Activated naive CD8-positive, alpha-beta T cell treated with anti-CD3 and anti-CD28 coated beads, Interleukin-2, amount 50 U/mL, for 16 hours (primary cell): ENCODE data around the gene CCDC12.

Experiments
- DNase-seq: peaks from one replicate; pipeline ENCODE4 v3.0.0-alpha.2; 2020; ENCODE audit warnings: low read depth, low spot score

Gene CCDC12

DNA sequence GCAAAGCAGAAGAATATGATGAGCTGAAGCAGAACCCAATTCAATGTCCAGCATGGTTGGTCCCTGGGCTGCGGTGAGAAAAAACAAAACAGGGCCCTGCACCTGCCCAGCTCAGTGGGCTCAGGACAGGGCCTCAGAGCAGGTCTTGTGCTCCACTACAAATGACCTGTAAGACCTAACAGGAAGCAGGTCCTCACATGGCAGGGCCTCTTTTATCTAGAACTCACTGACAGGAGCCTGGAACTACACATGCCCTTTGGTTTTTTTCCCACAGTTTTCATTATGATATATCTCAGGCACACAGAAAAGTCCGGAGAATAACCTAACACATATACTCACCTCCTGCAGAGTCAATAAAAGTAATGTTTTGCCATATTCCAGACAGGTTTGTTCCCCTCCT lies 38.4 kb downstream of the CCDC12 start:
- no peak for DNase-seq

DNA sequence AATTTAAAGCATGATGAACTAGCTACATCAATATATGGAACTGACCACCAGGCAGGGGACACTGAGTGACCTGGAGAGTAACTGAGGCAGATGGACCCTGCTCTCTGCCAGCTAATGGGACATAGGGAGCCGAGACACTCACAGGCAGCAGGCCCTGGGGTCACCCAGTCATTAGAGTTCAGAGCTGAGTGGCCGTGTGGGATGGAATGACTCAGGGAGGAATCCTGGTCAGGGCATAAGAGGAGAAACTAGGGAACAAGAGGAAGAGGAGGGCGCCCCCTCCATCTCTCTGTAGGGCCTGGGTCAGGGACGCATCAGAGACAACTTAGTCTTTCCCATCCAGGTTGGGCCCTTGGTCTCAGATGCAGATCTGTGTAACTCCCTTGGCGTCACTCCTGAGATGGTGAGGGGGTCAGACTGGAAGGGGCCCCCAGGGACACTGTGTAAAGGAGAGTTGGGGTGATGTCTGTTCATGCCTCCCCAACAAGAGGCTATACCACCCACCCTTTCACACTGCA lies 39.8 kb downstream of the CCDC12 start:
- DNase-seq = no peak

DNA sequence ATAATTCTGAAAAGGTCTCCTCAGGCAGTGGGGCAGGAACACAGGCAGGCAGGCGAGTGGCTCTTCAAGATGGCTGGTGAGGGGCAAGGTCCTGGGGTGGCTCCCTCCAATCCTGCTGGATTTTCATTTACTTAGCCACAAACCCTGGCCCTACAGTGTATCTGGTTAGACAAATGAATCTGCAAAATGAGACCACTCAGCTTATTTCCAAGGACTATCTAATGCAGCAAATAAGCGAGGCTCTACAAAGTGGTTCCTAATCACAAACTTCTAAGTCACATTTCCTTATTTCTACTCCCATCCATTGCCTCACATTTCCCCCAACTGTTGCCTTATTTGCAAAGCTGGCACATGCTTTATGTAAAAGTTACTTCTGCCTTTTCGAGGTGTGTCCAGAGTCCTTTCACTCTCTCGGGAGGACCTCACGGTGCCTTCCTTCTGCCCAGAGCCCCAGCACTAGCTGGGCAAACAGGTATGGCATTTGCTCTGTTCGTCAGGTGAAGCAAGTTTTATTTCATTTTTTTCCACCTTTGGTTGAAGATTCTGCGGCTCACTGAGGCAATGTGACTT lies 40.5 kb downstream of the CCDC12 start:
- DNase-seq = no peak

DNA sequence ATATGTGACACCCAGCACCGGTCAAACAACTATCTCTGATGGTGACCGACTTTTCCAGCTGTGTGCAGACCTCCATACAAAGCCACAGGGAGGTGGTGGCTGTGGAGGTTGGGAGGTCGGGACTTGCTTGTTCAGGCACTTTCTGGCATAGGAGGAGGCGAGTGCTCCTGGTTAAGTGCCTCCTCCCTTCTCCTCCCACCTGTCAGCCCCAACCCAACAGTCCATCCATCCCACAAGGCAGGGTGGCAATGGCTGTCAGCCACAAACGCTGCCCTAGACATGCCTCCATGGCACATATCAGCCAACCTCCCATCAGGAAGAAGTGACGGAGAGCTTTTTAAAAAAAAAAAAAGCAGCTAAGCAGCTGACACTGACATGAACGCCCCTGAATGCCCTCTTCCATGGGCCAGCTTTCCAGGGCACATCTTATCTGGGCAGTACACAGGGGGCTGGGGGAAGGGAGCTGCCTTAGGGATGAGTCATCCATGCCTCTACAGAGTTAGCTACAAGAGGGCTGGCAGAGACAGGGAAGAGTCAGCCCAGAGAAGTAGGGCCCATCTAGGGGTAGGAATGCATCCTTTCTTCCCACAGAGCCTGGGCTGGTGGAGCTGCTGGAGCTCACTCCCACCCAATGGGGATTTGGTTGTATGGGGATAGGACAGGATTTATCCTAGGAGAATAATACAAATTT lies 41.2 kb downstream of the CCDC12 start:
- DNase-seq = no peak

DNA sequence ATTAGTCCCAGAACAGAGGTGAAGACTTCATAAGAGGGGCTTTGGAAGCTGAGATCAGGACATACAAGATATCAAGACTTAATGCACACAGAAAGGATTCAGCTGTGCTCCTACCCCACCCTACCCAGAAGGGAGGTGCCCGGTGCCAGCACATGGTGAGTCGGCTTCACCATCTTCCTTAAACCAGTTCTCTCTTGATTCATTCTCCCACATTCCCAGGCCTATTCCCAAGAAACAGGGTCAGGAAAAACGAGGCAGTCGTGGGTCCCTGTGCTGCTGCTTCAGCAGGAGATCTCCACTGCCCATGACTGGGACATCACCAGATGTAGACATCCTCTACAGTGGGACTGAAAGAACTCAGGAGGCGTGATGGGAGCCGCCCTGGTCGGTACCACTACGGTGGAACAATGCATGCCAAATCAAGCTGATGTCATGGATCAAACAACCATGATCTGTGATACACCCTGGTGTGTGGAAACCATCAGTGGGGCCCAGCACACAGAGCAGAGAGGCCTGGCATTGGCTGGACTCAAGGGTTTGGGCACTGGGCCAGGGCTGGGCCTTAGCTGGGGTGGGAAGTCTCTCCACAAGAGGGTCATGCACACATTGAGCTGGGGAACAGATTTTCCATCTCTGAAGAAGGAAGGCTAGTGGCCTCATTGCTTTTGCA lies 41.9 kb downstream of the CCDC12 start:
- DNase-seq = no peak

DNA sequence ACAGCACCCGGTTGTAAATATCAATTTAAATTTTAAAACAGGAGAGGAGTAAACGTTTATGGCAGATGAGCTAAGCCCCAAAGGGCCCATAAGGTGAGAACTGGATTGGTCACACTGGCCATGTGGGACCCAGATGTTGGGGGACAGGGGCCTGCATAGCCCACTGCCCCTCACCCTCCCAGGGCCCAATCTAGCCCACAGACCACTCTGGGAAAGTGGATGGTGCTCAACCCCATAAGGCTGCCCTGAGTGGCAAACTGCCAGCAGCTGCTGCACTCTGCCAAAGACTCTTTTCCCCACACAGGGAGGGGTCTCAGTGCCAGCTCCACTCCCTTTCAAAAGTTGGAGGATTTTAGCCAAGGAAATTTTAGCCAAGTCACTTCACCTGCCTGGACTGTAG lies 42.5 kb downstream of the CCDC12 start:
- no peak for DNase-seq

DNA sequence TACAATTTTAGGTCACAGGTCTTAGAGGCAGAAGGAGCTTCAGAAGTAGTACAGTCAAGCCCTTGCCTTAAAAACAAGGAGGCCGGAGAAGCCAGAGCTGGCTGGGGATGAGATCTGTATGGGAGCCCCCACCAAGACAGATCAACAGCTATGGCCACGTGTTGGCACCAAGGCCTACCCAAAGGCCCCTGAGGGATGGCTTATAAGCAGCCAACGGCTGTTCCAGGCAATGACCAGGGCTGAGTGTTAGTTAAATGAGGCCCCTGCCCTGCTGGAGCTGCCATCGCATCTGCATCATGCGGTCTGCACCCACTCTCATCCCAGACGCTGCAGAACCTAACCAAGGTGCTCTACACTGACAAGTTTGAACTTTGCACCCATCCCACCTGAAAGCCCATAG lies 43.3 kb downstream of the CCDC12 start:
- DNase-seq = no peak

DNA sequence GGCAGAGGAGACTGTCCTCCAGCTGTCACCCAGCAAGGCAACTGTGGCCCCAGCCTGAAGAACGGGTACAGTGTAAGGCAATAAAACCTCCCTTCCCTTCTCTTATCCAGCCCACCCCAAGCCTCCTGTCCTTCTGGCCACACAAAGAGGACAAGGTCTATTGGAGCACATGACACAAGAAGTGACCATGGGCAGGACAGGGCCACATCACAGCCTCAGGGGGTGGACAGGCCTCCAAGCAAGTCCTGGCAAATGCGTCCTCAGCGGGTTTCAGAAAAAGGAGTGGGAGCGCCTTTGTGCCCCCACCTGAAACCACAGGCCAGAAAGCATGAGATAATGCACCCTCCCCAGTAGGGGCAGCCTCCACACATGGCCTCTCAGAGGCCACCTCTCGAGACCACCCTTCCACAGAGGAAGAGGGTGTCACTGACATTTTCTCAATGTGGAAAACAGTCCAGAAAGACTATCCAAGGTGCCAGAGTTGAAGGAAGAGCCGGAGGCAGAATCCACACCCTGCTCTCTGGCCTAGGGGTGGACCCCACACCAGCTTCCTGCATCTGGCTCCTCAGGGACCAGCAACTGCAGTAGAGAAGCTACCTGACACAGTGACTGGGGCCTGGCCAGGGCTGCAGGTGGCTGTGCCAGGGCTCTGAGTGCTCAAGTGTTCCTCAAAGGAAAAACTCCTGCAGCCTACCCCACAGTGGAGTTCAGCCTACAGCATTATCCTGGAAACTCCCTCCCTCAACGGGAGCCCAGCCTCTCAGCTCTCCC lies 43.9 kb downstream of the CCDC12 start:
- DNase-seq = no peak

DNA sequence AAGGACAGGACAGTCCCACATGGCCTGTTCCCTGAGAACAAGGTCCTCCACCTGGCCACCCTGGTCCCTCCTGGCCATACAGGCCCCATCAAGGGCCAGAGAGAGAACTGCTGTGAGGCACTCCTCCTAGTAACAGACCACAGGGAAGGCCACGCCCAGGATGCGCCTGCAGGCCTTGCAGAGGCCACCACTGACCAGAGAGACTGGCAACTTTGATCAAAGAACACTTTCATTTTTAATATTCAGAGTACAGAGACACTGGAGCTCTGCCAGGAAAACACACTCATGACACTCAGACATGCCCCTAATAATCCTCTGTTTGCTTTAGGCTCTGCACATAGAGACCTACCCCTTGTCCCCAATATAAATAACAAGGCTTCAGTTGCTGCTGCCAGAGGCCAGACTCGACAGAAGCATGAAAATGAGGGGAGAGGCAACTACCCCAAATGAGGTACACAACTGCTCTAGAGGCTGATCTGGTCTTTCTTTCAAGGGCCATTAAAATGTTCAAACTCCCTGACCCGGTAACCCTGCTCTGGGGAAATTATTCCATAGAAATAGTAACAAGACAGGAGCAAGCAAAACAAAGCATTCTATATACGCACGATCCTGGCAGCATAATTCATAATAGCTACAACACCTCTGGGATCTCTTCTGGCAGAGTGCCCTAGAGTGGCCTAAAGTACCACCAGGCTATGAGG lies 44.8 kb downstream of the CCDC12 start:
- no peak for DNase-seq

DNA sequence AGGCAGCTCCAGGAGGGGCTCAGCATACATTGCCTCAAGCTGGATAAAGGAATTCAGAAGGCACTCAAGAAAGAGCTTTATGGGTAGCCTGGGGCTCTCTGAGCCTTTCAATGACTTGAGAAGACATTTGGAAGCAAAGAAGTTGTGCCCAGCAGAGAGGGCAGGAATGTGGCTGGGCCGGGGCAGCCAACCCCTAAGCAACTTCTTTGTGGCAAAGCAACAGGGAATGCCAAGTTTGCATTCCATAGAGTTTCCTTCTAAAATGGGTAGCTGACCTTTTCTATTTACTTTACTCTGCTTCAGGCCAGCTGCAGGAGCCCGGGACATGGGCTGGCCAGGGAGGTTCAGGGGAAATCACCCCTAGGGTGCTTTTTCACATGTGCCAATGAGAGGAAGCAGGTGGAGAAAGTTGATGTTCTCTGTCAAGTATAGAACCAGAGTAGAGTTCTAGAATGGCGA lies 45.6 kb downstream of the CCDC12 start:
- DNase-seq = no peak

DNA sequence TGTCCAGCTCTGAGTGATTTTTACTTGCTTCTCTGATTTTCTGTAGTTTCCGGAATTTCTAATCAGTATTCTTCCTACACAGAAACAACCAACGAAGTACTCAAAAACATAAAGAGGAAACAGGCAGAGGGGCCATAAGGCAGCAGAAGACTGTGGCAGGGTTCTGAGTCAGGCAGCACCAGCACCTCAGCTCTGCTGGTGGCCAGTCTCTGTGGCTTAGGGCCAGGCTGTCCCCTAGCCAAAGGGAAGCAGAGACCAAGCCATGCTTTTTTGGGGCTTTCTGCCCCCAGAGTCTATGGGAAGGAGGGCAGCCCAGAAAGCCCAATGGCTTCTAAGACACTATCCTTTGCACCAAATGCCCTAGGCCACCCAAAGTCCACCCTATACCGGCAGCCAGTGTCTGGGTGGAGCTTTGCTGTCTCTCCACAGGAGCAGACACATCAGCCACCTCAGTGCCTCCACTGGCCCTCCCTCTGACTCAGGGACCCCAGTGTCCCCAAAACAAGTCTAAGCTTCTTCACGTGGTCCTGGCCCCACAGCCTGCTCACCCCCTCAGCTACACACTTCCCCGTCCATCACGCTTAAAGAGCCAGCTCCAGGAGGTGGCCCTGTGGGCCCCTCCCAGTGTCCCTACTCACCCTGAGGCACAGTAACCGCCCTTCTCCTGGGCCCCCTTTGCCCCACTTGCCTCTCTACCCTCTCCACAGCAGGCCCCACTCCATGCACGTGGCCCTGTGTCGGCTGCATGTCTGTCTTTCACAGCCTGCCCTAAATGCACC lies 46.2 kb downstream of the CCDC12 start:
- no peak for DNase-seq

DNA sequence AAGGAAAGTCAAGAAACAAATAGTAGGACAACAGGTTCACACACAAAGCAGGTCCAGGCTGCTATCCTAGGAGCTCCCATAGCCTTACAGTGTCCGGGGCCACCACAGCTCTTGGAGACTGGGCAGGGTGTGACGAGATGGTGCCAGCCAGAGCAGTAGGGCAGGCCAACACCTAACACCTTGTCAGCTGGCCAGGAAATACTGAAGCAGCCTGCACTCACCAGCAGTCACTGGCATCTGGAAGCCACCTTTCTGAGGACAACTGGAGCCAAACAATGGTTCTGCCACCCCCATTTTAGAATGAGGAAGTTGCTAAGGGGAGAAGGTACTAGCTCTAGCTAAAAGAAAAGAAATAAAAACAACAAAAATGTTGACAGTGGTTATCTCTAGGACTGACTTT lies 47.2 kb downstream of the CCDC12 start:
- DNase-seq = no peak

DNA sequence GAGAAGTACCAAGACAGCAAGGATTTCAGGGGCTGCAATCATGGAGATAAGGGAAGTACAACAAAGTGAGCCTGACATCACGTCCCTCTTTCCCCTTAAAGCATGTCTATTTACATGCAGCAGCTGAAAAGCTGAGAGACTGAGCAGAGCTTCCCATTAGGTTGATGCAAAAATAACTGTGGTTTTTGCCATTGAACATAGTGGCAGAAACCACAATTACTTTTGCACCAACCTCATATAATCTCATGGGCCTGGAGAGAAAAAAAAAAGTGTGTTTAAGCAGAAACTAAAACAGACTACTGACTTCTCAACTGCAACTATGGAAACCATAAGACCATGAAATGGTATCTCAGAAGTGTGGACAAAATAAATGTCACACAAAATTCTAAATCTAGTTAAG lies 48.3 kb downstream of the CCDC12 start:
- DNase-seq = no peak

DNA sequence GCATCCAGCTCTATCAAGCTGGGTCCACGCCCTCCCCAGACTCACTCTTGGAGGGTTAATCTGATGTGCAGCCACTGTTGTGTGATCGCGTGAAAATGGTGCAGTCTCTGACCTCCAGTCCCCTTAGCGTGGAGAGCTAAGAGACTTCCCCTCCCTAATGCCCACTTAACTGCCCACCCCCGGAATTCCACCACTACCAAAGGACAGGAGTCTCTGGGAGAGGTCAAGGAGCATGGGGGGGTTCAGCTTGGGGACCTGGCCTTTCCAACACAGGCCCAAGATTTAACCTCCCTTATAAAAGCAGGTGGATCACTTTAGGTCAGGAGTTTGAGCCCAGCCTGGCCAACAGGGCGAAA lies 48.8 kb downstream of the CCDC12 start:
- DNase-seq = no peak

DNA sequence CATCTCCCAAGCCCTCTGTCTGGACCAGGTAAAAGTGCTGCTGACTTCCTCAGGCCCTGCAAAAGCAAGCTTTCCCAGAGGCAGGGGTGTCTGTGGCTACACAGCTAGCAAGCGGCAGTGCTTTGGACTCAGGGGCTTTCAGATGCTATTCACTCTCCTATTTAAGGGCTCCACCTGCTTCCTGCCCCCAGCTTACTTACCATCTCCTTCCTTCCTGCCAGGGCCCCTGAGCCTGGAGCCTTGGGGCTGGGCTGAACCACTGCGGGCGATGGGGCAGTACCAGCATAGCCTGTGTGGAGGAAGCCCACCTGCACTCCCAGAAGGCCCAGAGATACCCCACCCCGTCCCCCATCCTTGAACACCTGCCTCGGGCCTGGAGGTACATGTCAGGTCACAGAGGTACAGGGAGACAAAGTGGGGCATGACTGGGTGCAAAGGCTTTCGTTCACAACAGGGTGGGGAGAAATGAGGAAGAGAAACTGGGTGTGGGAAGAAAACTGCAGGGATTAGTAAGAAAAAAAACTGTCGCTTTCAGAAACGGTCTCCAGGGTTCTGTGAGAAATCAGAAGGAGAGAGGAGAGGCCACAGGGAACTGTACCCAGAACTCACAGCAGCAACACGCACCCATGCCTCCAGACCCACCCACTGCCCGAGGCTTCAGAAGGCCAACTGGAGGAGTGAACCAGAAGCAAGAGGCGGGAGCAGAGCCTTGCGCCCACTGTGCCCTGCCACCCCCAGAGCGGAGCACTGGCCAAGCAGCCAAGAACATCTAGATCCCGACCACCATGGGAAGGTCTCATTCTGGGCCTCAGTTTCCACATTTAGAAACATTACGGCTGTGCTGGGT lies 49.5 kb downstream of the CCDC12 start:
- no peak for DNase-seq

DNA sequence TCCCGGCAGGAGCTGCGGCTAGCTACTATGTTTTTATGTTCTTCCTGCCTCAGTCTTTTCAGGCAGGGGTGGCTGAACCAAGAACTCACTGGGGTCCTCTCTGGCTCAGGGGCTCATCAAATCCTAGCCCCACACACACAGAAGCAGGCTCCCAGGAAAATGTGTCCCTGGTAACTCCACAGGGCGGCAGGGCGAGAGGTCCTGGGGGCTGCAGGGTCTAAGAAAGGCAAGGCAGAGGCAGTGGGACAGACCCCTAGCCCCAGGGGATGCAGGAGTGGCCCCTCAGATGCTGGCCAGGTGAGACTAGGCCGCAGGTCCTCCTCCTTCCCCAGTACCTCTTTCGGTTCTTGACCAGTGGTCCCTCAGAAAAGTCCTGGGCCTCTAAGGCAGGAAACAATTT lies 50.1 kb downstream of the CCDC12 start:
- DNase-seq = no peak

DNA sequence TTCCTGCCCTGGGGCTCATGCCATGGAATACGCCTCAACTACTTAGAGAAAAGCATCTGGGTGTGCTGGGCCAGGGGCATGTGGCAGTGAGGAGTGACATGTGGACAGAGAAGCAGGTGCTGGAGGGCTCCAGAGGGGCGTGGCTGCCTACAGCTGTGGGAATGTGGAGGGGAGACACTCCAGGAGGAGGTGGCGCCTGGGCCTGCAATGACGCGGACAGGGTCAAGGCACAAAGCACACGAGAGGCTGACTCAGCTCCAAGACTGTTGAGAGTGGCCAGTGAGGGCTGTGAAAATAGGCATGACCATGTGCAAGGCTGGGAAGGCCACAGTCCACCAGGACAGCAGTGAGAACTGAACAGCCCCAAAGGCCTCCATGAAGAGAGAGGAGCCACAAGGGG lies 50.5 kb downstream of the CCDC12 start:
- no peak for DNase-seq

DNA sequence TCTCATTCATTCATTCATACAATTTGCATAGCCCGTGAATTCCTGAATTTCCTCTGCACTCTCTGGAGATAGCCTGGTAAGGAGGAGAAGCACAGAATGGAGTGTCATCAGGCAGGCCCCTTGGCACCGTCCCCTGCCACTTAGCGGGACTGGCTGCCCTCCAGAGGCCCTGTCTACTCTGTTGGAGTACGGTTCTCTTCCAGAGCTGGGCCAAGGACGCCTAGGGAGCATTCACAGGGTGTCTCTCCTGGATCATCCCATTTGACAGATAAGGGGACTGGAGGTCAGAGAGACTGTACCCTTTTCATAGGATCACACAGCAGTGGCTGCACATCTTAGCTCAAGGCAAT lies 51.0 kb downstream of the CCDC12 start:
- no peak for DNase-seq

DNA sequence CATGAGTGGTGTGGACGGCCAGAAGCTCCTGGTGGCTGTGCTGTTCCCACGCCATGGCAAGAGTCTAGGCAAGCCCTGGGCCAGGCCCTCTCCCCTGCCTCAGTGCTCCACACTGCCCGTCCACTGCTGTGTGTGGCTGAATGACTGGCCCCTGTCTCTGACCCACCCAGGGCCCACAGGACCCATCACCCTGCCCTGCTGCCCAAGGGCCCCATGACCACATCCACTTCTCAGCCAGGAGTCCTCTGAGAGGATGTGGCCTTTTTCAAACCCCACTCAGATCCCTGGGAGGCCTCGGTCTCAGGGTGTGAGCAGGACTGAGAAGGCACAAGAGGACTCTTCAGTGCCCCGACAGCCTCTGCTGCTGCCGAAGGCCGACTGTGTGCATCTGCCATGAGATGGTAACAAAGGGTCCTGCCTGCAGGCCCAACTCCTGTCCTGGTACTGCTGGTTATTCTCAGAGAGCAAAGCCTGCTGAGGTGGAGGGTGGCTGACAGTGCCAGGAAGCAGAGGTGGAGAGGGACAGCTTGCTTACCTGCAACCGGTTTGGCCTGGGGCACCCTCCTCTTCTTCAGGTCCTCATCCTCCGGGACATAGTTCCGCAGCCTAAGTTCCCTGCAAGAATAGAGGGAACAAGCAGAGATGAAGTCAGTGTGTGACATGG lies 51.5 kb downstream of the CCDC12 start:
- DNase-seq = no peak
